IMR-90 (cell line): ENCODE data around the gene KCNAB1. TPM values are rescaled to one million over a fixed set of nuclear protein-coding genes. Genes with fewer than 3 reads are reported as not detected.
A peak's percentile ranks its signal among the peaks of the same experiment; 100 is the strongest.

Experiments
- ATAC-seq: fragments of 200-7000 bp; cut with Tn5 transposase; 2 replicates; pipeline ENCODE4 v1.9.1; 2020; ENCODE audit warnings: low read depth, mild to moderate bottlenecking, moderate library complexity
- BruUV-seq: library from RNA; stranded (reverse); fragments of 400-500 nt; replicated peaks from 2 replicates; lab custom pipeline; 2021; lab: Mats Ljungman, UMichigan
- CTCF ChIA-PET: fragments of 300-600 bp; formaldehyde crosslinking; extraction: SDS; loops from one replicate; lab custom pipeline; 2021; ENCODE audit warnings: antibody characterized with exemption; lab: Yijun Ruan, JAX
- POLR2A ChIA-PET: fragments of 300-600 bp; sonication (Branson Sonifier 250); formaldehyde crosslinking; loops from one replicate; lab custom pipeline; 2022; ENCODE audit warnings: antibody characterized with exemption; ENCODE audit not compliant: unreplicated experiment; lab: Charles Lee
- DNase-seq: peaks from one replicate; pipeline ENCODE4 v3.0.0; 2013
- H2AFZ ChIP-seq: replicated peaks from 2 replicates; pipeline ENCODE3; 2013; ENCODE audit warnings: low read length, mild to moderate bottlenecking; ENCODE audit not compliant: poor library complexity
- H2AK5ac ChIP-seq: 2 replicates; pipeline ENCODE4 v1.6.1; 2013; ENCODE audit warnings: low read depth, low read length, inconsistent platforms
- H2AK9ac ChIP-seq: replicated peaks from 2 replicates; pipeline ENCODE3; 2013; ENCODE audit warnings: mild to moderate bottlenecking, low read depth, low read length, moderate library complexity; ENCODE audit not compliant: poor library complexity
- H2BK120ac ChIP-seq: 2 replicates; pipeline ENCODE4 v1.6.1; 2013; ENCODE audit warnings: low read depth, low read length, inconsistent platforms
- H2BK15ac ChIP-seq: 3 replicates; pipeline ENCODE4 v1.6.1; 2013; ENCODE audit warnings: low read depth, low read length, inconsistent platforms
- H2BK20ac ChIP-seq: 2 replicates; pipeline ENCODE4 v1.6.1; 2013; ENCODE audit warnings: low read depth, mild to moderate bottlenecking, inconsistent platforms, low read length, moderate library complexity
- H2BK5ac ChIP-seq: 2 replicates; pipeline ENCODE4 v1.6.1; 2013; ENCODE audit warnings: mild to moderate bottlenecking, low read depth, low read length, inconsistent platforms; ENCODE audit not compliant: poor library complexity, severe bottlenecking
- H3K14ac ChIP-seq: replicated peaks from 2 replicates; pipeline ENCODE4 v1.6.1; 2013; ENCODE audit warnings: low read depth, low read length, inconsistent platforms
- H3K18ac ChIP-seq: 2 replicates; pipeline ENCODE4 v1.6.1; 2013; ENCODE audit warnings: low read depth, low read length, control low read depth
- H3K23ac ChIP-seq: 2 replicates; pipeline ENCODE4 v1.6.1; 2013; ENCODE audit warnings: low read depth, low read length, inconsistent platforms
- H3K27ac ChIP-seq: 2 replicates; pipeline ENCODE4 v1.5.1; 2013; ENCODE audit warnings: mild to moderate bottlenecking, control low read depth, low read length; ENCODE audit not compliant: insufficient read depth
- H3K27me3 ChIP-seq: 2 replicates; pipeline ENCODE4 v1.6.1; 2013; ENCODE audit warnings: low read length; ENCODE audit not compliant: control insufficient read depth, insufficient read depth
- H3K36me3 ChIP-seq: 2 replicates; pipeline ENCODE4 v1.6.1; 2013; ENCODE audit warnings: low read length, mixed read lengths; ENCODE audit not compliant: control insufficient read depth, insufficient read depth
- H3K4ac ChIP-seq: 2 replicates; pipeline ENCODE4 v1.6.1; 2013; ENCODE audit warnings: low read depth, low read length, inconsistent platforms
- H3K4me1 ChIP-seq: 2 replicates; pipeline ENCODE4 v1.6.1; 2013; ENCODE audit warnings: low read length, mixed read lengths; ENCODE audit not compliant: control insufficient read depth, insufficient read depth
- H3K4me2 ChIP-seq: 2 replicates; pipeline ENCODE4 v1.6.1; 2013; ENCODE audit warnings: low read depth, mild to moderate bottlenecking, control low read depth, low read length, moderate library complexity
- H3K4me3 ChIP-seq: 2 replicates; pipeline ENCODE4 v1.5.1; 2013; ENCODE audit warnings: low read depth, mild to moderate bottlenecking, control low read depth, low read length, moderate library complexity; ENCODE audit not compliant: insufficient read depth
- H3K56ac ChIP-seq: 2 replicates; pipeline ENCODE4 v1.6.1; 2013; ENCODE audit warnings: low read length, inconsistent platforms; ENCODE audit not compliant: insufficient read depth; ENCODE audit errors: extremely low read depth
- H3K79me1 ChIP-seq, 2 experiments: 2 replicates each; pipeline ENCODE4 v1.6.1; 2013; ENCODE audit warnings: low read length in 2 of 2, inconsistent platforms in 1 of 2, low read depth in 1 of 2
- H3K9ac ChIP-seq: 2 replicates; pipeline ENCODE4 v1.6.1; 2013; ENCODE audit warnings: low read depth, low read length, control low read depth
- H3K9me1 ChIP-seq: 2 replicates; pipeline ENCODE4 v1.6.1; 2013; ENCODE audit warnings: low read length, inconsistent platforms; ENCODE audit not compliant: insufficient read depth
- H3K9me3 ChIP-seq: 2 replicates; pipeline ENCODE4 v1.6.1; 2013; ENCODE audit warnings: low read length; ENCODE audit not compliant: control insufficient read depth, insufficient read depth
- H4K20me1 ChIP-seq: 2 replicates; pipeline ENCODE4 v1.6.1; 2013; ENCODE audit warnings: low read length, inconsistent platforms; ENCODE audit not compliant: insufficient read depth
- H4K5ac ChIP-seq: 2 replicates; pipeline ENCODE4 v1.6.1; 2013; ENCODE audit warnings: mild to moderate bottlenecking, low read depth, low read length, control low read depth
- H4K8ac ChIP-seq, 2 experiments: 2 replicates each; pipeline ENCODE4 v1.6.1; 2013; ENCODE audit warnings: low read depth in 2 of 2, low read length in 2 of 2, control low read depth in 1 of 2, inconsistent platforms in 1 of 2
- H4K91ac ChIP-seq: 2 replicates; pipeline ENCODE4 v1.6.1; 2013; ENCODE audit warnings: low read depth, low read length, inconsistent platforms; ENCODE audit not compliant: insufficient read depth
- BHLHE40 ChIP-seq: fragments of 150-350 bp; IDR thresholded peaks from 2 replicates; pipeline ENCODE4 v1.6.1; 2016; ENCODE audit warnings: mild to moderate bottlenecking, low read depth, low read length
- CEBPB ChIP-seq: IDR thresholded peaks from 2 replicates; pipeline ENCODE4 v1.6.1; 2012; ENCODE audit warnings: low read depth, low read length, improper control_type of control experiment
- CTCF ChIP-seq: conservative IDR thresholded peaks from 2 replicates; pipeline ENCODE4 v1.5.1; 2012; ENCODE audit warnings: mild to moderate bottlenecking, low read depth, low read length, improper control_type of control experiment
- FOS ChIP-seq: fragments of 150-350 bp; IDR thresholded peaks from 2 replicates; pipeline ENCODE4 v1.6.1; 2016; ENCODE audit warnings: low read depth, low read length
- MAZ ChIP-seq: IDR thresholded peaks from 2 replicates; pipeline ENCODE4 v1.6.1; 2012; ENCODE audit warnings: low read depth, mild to moderate bottlenecking, low read length, improper control_type of control experiment, moderate library complexity, borderline replicate concordance
- POLR2A ChIP-seq: IDR thresholded peaks from 2 replicates; pipeline ENCODE4 v1.6.1; 2012; ENCODE audit warnings: mild to moderate bottlenecking, low read depth, low read length
- RAD21 ChIP-seq: IDR thresholded peaks from 2 replicates; pipeline ENCODE4 v1.6.1; 2012; ENCODE audit warnings: low read length, improper control_type of control experiment
- WGBS, 2 experiments: methylation state at CpG; one replicate each; pipeline versions ENCODE4 v1.1.5 to v1.1.7; 2013; ENCODE audit warnings: missing lambda C conversion rate in 2 of 2; ENCODE audit not compliant: insufficient read length in 1 of 2; ENCODE audit errors: extremely low coverage in 2 of 2; 5-methylcytosine and 5-hydroxymethylcytosine counted together
- dilution Hi-C: fragments of 300-500 bp; cut with HindIII; formaldehyde crosslinking; loops from one replicate; pipeline ENCODE4 v1.14.3; 2018; ENCODE audit warnings: low sequenced_read_pairs; ENCODE audit not compliant: unreplicated experiment
- in situ Hi-C: fragments of 300-500 bp; cut with MboI; formaldehyde crosslinking; loops from 3 replicates; pipeline ENCODE4 v1.14.3; 2019; ENCODE audit warnings: low sequenced_read_pairs, inconsistent platforms, mixed read lengths
- intact Hi-C: fragments of 100-400 bp; cut with micrococcal nuclease; formaldehyde crosslinking; loops from 2 replicates; pipeline ENCODE4 v1.10.0; 2022
- polyA plus RNA-seq, 3 experiments: library from polyadenylated mRNA; depleted of rRNA; stranded (reverse); fragments of >200 nt; gene quantifications; 2 replicates each; pipeline ENCODE4 v1.2.3, GENCODE V29; 2012; ENCODE audit warnings: low replicate concordance in 1 of 3
- total RNA-seq: library from RNA; depleted of rRNA; stranded (reverse); fragments of >200 nt; gene quantifications from 2 replicates; pipeline ENCODE4 v1.2.3, GENCODE V29; 2012

Gene KCNAB1
- total and polyA plus RNA-seq, 2 of the 4 experiments (the other 2 are of a cell fraction) = under 0.01 to 0.07 TPM

GRCh38 chr3:156317462-156318074 is 197.2 kb downstream of the KCNAB1 start:
- Histone ChIP-seq H4K91ac (no peak overlapping the region), H4K20me1 (no peaks in the 10 kb centered on the region), H4K5ac (no peak overlapping the region), H2AFZ (no peak overlapping the region), H2AK9ac (no peak overlapping the region), H2BK15ac (no peak overlapping the region; the same call in 2 of the 3 replicates), H4K8ac (no peak overlapping the region), H3K36me3 (no peaks in the 10 kb centered on the region), H3K4me3 (no peak overlapping the region), H3K9me1 (no peaks in the 10 kb centered on the region), H3K14ac (no peak overlapping the region), H3K18ac (no peak overlapping the region), H3K4me1 (no peaks in the 10 kb centered on the region), H3K79me1 (no peaks in the 10 kb centered on the region), H3K27ac (no peak overlapping the region), H2BK120ac (no peak overlapping the region), H3K27me3 (peaks cover 2% of the 10 kb centered on the region; the same call in 1 of the 2 replicates), H3K9ac (no peak overlapping the region), H3K4me2 (no peak overlapping the region), H3K9me3 (no peaks in the 10 kb centered on the region), H2AK5ac (no peak overlapping the region), H3K4ac (no peak overlapping the region), H2BK20ac (no peak overlapping the region), H3K23ac (no peak overlapping the region), H3K56ac (no peak overlapping the region), H2BK5ac (no peak overlapping the region)
- intact Hi-C loops (no loop called here), dilution Hi-C loops (no loop called here), in situ Hi-C loops (no loop called here)
- ATAC-seq = no peak
- DNase-seq = peak; percentile 44
- BruUV-seq = no TSS peak
- ChIA-PET CTCF (interaction anchor here (0.7 kb wide), 1 partner anchor 52 kb away, joined by 3 read pairs; no protein-coding TSS in a partner anchor), POLR2A (interaction anchor here (0.5 kb wide), 1 partner anchor 104 kb away, joined by 4 read pairs; no protein-coding TSS in a partner anchor)
- TF ChIP-seq POLR2A = no peak
- TF ChIP-seq BHLHE40 = peak; percentile 19; the same call in 1 of the 2 replicates
- TF ChIP-seq CTCF = no peak
- no peak for TF ChIP-seq RAD21
- no peak for TF ChIP-seq CEBPB
- TF ChIP-seq MAZ = no peak
- TF ChIP-seq FOS = peak; percentile 73
- WGBS, 2 experiments = no CpG with 5 or more reads among the region's 4 CpGs
